NK-92 (cell line): ENCODE measurements around the gene TKTL2.
"Not testable (repeated sequence)": the region's sequence is repeated elsewhere in the genome, so short reads cannot be mapped to it uniquely, and the experiment has no call there.

Experiments
- DNase-seq: peaks from one replicate; lab custom pipeline; 2025; ENCODE audit not compliant: unreplicated experiment; lab: John Stamatoyannopoulos, UW

The TKTL2 gene

GRCh38 chr4:163448540-163449203, 24.9 kb downstream of the TKTL2 start:
- no peak for DNase-seq

GRCh38 chr4:163447481-163447880, 26.1 kb downstream of the TKTL2 start:
- DNase-seq: no peak

- not testable (repeated sequence) for DNase-seq
Measured at GRCh38 chr4:163447023-163447422, 26.5 kb downstream of the TKTL2 start.

- no peak for DNase-seq
Measured at GRCh38 chr4:163440040-163440439, 33.5 kb downstream of the TKTL2 start.
